Neural progenitor cell (in vitro differentiated cells): ENCODE data around the gene CAPN10. TPM values are rescaled to one million over a fixed set of nuclear protein-coding genes. Genes with fewer than 3 reads are reported as not detected.

Experiments
- DNase-seq: peaks from one replicate; pipeline ENCODE4 v3.0.0-alpha.2; 2016; ENCODE audit warnings: low spot score
- H2AFZ ChIP-seq: fragments of 200-600 bp; sonication (generic); replicated peaks from 2 replicates; pipeline ENCODE4 v1.6.1; 2016; ENCODE audit warnings: antibody characterized with exemption
- H3F3A ChIP-seq: fragments of 200-600 bp; sonication (generic); 2 replicates; pipeline ENCODE4 v1.6.1; 2016; ENCODE audit warnings: antibody characterized with exemption, low read depth
- H3K27ac ChIP-seq: fragments of 200-600 bp; sonication (generic); 2 replicates; pipeline ENCODE4 v1.5.1; 2016; ENCODE audit warnings: mild to moderate bottlenecking
- H3K27me3 ChIP-seq: fragments of 200-600 bp; sonication (generic); 2 replicates; pipeline ENCODE4 v1.6.1; 2016; ENCODE audit warnings: mild to moderate bottlenecking, moderate library complexity
- H3K36me3 ChIP-seq: fragments of 200-600 bp; sonication (generic); 2 replicates; pipeline ENCODE4 v1.5.1; 2016
- H3K4me1 ChIP-seq: fragments of 200-600 bp; sonication (generic); 2 replicates; pipeline ENCODE4 v1.6.1; 2016; ENCODE audit warnings: mixed run types
- H3K4me2 ChIP-seq: fragments of 200-600 bp; sonication (generic); 2 replicates; pipeline ENCODE4 v1.6.1; 2016
- H3K4me3 ChIP-seq: fragments of 200-600 bp; sonication (generic); 2 replicates; pipeline ENCODE4 v1.5.1; 2016
- H3K79me2 ChIP-seq: fragments of 200-600 bp; sonication (generic); 2 replicates; pipeline ENCODE4 v1.6.1; 2016; ENCODE audit warnings: low read depth
- H3K9ac ChIP-seq: fragments of 200-600 bp; sonication (generic); 2 replicates; pipeline ENCODE4 v1.6.1; 2016
- H3K9me3 ChIP-seq: fragments of 200-600 bp; sonication (generic); 2 replicates; pipeline ENCODE4 v1.5.1; 2016; ENCODE audit warnings: low read depth
- H4K20me1 ChIP-seq: fragments of 200-600 bp; sonication (generic); 2 replicates; pipeline ENCODE4 v1.6.1; 2016; ENCODE audit warnings: low read depth
- H3K27ac Mint-ChIP-seq: 3 replicates; pipeline ENCODE4 v1.8.0; 2021; ENCODE audit warnings: mixed read lengths
- H3K27me3 Mint-ChIP-seq: 2 replicates; pipeline ENCODE4 v1.8.0; 2022; ENCODE audit warnings: low read depth, mild to moderate bottlenecking, inconsistent platforms, moderate library complexity, mixed read lengths; ENCODE audit not compliant: insufficient read depth
- H3K36me3 Mint-ChIP-seq: 3 replicates; pipeline ENCODE4 v1.8.0; 2021; ENCODE audit warnings: mixed read lengths
- H3K4me1 Mint-ChIP-seq: 3 replicates; pipeline ENCODE4 v1.8.0; 2021; ENCODE audit warnings: mixed read lengths
- H3K4me3 Mint-ChIP-seq: 3 replicates; pipeline ENCODE4 v1.8.0; 2021; ENCODE audit warnings: mild to moderate bottlenecking, moderate library complexity, mixed read lengths
- H3K9me3 Mint-ChIP-seq: 3 replicates; pipeline ENCODE4 v1.8.0; 2020; ENCODE audit warnings: mixed read lengths
- CTCF ChIP-seq: fragments of 200-600 bp; sonication (generic); IDR thresholded peaks from 2 replicates; pipeline ENCODE4 v1.5.1; 2017; ENCODE audit warnings: antibody characterized with exemption, mild to moderate bottlenecking
- EZH2 ChIP-seq: fragments of 200-600 bp; sonication (generic); IDR thresholded peaks from 2 replicates; pipeline ENCODE4 v1.6.1; 2017; ENCODE audit warnings: antibody characterized with exemption, mild to moderate bottlenecking, moderate library complexity
- EZH2phosphoT487 ChIP-seq: fragments of 200-600 bp; sonication (generic); IDR thresholded peaks from 2 replicates; pipeline ENCODE4 v1.6.1; 2017; ENCODE audit warnings: antibody characterized with exemption
- total RNA-seq: library from RNA; depleted of rRNA; stranded (reverse); fragments of >200 nt; gene quantifications from 2 replicates; pipeline ENCODE4 v1.2.3, GENCODE V29; 2015; ENCODE audit warnings: low replicate concordance

Gene CAPN10
- total RNA-seq, 1 donor from 2014 or later: 16.1 TPM

- H3K36me3 ChIP-seq: no peaks in the 10 kb centered on the region
- Mint-ChIP-seq H3K4me1 (peaks cover 3% of the 10 kb centered on the region), H3K4me3 (no peak overlapping the region), H3K27me3 (peaks cover 2% of the 10 kb centered on the region), H3K27ac (no peak overlapping the region), H3K9me3 (no peaks in the 10 kb centered on the region), H3K36me3 (peaks cover 2% of the 10 kb centered on the region)
- H3K27me3 ChIP-seq: no peaks in the 10 kb centered on the region
- DNase-seq: no peak
- H3K9ac ChIP-seq: no peak overlapping the region
- no peak overlapping the region for H3K27ac ChIP-seq
- no peaks in the 10 kb centered on the region for H3K79me2 ChIP-seq
- no peaks in the 10 kb centered on the region for H3K9me3 ChIP-seq
- no peak overlapping the region for H3K4me2 ChIP-seq
- H3K4me3 ChIP-seq: no peak overlapping the region
- no peaks in the 10 kb centered on the region for H3K4me1 ChIP-seq
- no peaks in the 10 kb centered on the region for H3F3A ChIP-seq
- TF ChIP-seq EZH2 (no peak), CTCF (no peak), EZH2phosphoT487 (no peak)
- H2AFZ ChIP-seq: no peak overlapping the region
- peaks cover 31% of the 10 kb centered on the region for H4K20me1 ChIP-seq
These were observed 10.5 kb upstream of the CAPN10 start for GRCh38 chr2:240576036-240576435.

GRCh38 chr2:240576436-240577205 lies 9.9 kb upstream of the CAPN10 start:
- no peaks in the 10 kb centered on the region for H3K36me3 ChIP-seq
- H3K4me2 ChIP-seq: no peak overlapping the region
- Mint-ChIP-seq H3K9me3 (no peaks in the 10 kb centered on the region), H3K4me3 (no peak overlapping the region), H3K4me1 (peaks cover 3% of the 10 kb centered on the region), H3K27me3 (no peaks in the 10 kb centered on the region), H3K27ac (no peak overlapping the region), H3K36me3 (peaks cover 3% of the 10 kb centered on the region)
- H3K27ac ChIP-seq: no peak overlapping the region
- no peak overlapping the region for H3K9ac ChIP-seq
- no peaks in the 10 kb centered on the region for H3K27me3 ChIP-seq
- no peak for TF ChIP-seq CTCF
- TF ChIP-seq EZH2: no peak
- no peak for TF ChIP-seq EZH2phosphoT487
- H2AFZ ChIP-seq: no peak overlapping the region
- H3K4me1 ChIP-seq: no peaks in the 10 kb centered on the region
- H3F3A ChIP-seq: no peaks in the 10 kb centered on the region
- no peaks in the 10 kb centered on the region for H3K9me3 ChIP-seq
- H3K79me2 ChIP-seq: peaks cover 5% of the 10 kb centered on the region
- H3K4me3 ChIP-seq: no peak overlapping the region
- DNase-seq: no peak
- peaks cover 35% of the 10 kb centered on the region for H4K20me1 ChIP-seq

- H3K4me1 ChIP-seq: no peaks in the 10 kb centered on the region
- H3K27ac ChIP-seq: no peak overlapping the region
- no peaks in the 10 kb centered on the region for H3K36me3 ChIP-seq
- Mint-ChIP-seq H3K36me3 (peaks cover 3% of the 10 kb centered on the region), H3K9me3 (no peaks in the 10 kb centered on the region), H3K27me3 (no peaks in the 10 kb centered on the region), H3K4me3 (no peak overlapping the region), H3K4me1 (peaks cover 8% of the 10 kb centered on the region), H3K27ac (no peak overlapping the region)
- peaks cover 12% of the 10 kb centered on the region for H3K79me2 ChIP-seq
- H3K4me3 ChIP-seq: no peak overlapping the region
- TF ChIP-seq EZH2phosphoT487: no peak
- no peak for TF ChIP-seq EZH2
- TF ChIP-seq CTCF: no peak
- H3K9me3 ChIP-seq: no peaks in the 10 kb centered on the region
- no peak for DNase-seq
- H3K27me3 ChIP-seq: no peaks in the 10 kb centered on the region
- no peak overlapping the region for H2AFZ ChIP-seq
- H3K4me2 ChIP-seq: no peak overlapping the region
- H4K20me1 ChIP-seq: peaks cover 40% of the 10 kb centered on the region
- no peak overlapping the region for H3K9ac ChIP-seq
- H3F3A ChIP-seq: no peaks in the 10 kb centered on the region
These were observed 9.0 kb upstream of the CAPN10 start for GRCh38 chr2:240577281-240578109.
